Common myeloid progenitor, CD34-positive (primary cell): ENCODE measurements around the gene PPM1G.

ENCODE experiments used
- CTCF ChIA-PET: fragments of 350-600 bp; sonication (Branson Sonifier 250); formaldehyde crosslinking; loops from one replicate; lab custom pipeline; 2021; ENCODE audit warnings: antibody characterized with exemption; lab: Charles Lee
- POLR2A ChIA-PET: fragments of 350-600 bp; sonication (Branson Sonifier 250); formaldehyde crosslinking; loops from one replicate; lab custom pipeline; 2021; ENCODE audit warnings: antibody characterized with exemption; lab: Charles Lee
- DNase-seq, 3 donors: peaks; one replicate each; pipeline versions ENCODE4 v3.0.0 to v3.0.0-alpha.2; 2013
- H3K27ac ChIP-seq, 2 experiments: 1 replicate in 1 of 2; 2 replicates in 1 of 2; pipeline ENCODE4 v1.7.0; 2013; ENCODE audit warnings: inconsistent platforms in 2 of 2, low read length in 2 of 2, mild to moderate bottlenecking in 2 of 2, low read depth in 1 of 2, moderate library complexity in 1 of 2; ENCODE audit not compliant: severe bottlenecking in 2 of 2, insufficient read depth in 1 of 2, poor library complexity in 1 of 2
- H3K27me3 ChIP-seq, 5 experiments: replicated peaks in 2 of 5; 1 replicate in 3 of 5; 2 replicates in 2 of 5; pipeline versions ENCODE4 v1.6.1 to v1.7.0; 2013; ENCODE audit warnings: low read length in 4 of 5, mild to moderate bottlenecking in 2 of 5, moderate library complexity in 2 of 5, inconsistent platforms in 1 of 5; ENCODE audit not compliant: insufficient read depth in 5 of 5, control insufficient read depth in 4 of 5
- H3K36me3 ChIP-seq, 4 experiments: 1 replicate in 2 of 4; 2 replicates in 2 of 4; pipeline versions ENCODE4 v1.6.1 to v1.7.0; 2013; ENCODE audit warnings: low read length in 3 of 4, control low read depth in 1 of 4, mild to moderate bottlenecking in 1 of 4; ENCODE audit not compliant: control insufficient read depth in 4 of 4, insufficient read depth in 4 of 4
- H3K4me1 ChIP-seq, 4 experiments: 1 replicate in 3 of 4; 2 replicates in 1 of 4; pipeline versions ENCODE4 v1.6.1 to v1.7.1; 2013; ENCODE audit warnings: low read length in 3 of 4, mild to moderate bottlenecking in 3 of 4, control low read depth in 1 of 4, inconsistent platforms in 1 of 4, moderate library complexity in 1 of 4; ENCODE audit not compliant: control insufficient read depth in 4 of 4, insufficient read depth in 4 of 4; ENCODE audit errors: control extremely low read depth in 1 of 4
- H3K4me3 ChIP-seq, 7 experiments: 1 replicate in 4 of 7; 2 replicates in 3 of 7; pipeline versions ENCODE4 v1.5.1 to v1.7.0; 2013; ENCODE audit warnings: mild to moderate bottlenecking in 7 of 7, low read length in 6 of 7, moderate library complexity in 6 of 7, inconsistent platforms in 2 of 7, low read depth in 2 of 7, control low read depth in 1 of 7; ENCODE audit not compliant: insufficient read depth in 4 of 7, control insufficient read depth in 1 of 7; ENCODE audit errors: extremely low read depth in 1 of 7
- H3K9me3 ChIP-seq, 5 experiments: 1 replicate in 4 of 5; 2 replicates in 1 of 5; pipeline versions ENCODE4 v1.6.1 to v1.7.1; 2013; ENCODE audit warnings: low read length in 4 of 5, mild to moderate bottlenecking in 2 of 5, inconsistent platforms in 1 of 5, low read depth in 1 of 5, moderate library complexity in 1 of 5; ENCODE audit not compliant: control insufficient read depth in 4 of 5, insufficient read depth in 2 of 5; ENCODE audit errors: control extremely low read depth in 1 of 5
- WGBS: methylation state at CpG from one replicate; pipeline ENCODE4 v1.1.5; 2013; ENCODE audit not compliant: insufficient coverage; 5-methylcytosine and 5-hydroxymethylcytosine counted together

The PPM1G gene

GRCh38 chr2:27398962-27399361 lies 10.4 kb downstream of the PPM1G start:
- H3K4me3 ChIP-seq, result no peak overlapping the region
- ChIA-PET POLR2A (no interaction called here), CTCF (interaction anchor here (0.6 kb wide), 1 partner anchor 173 kb away, joined by 3 read pairs; no protein-coding TSS in a partner anchor)
- DNase-seq, result no peak
- H3K4me1 ChIP-seq, result no peaks in the 10 kb centered on the region
- WGBS, result 100% methylated on average over 1 of the region's 5 CpGs
- peaks cover 0 to 17% (median 3%) of the 10 kb centered on the region in 4 experiments for H3K36me3 ChIP-seq
- no peak overlapping the region for H3K27ac ChIP-seq
- H3K27me3 ChIP-seq, result no peaks in the 10 kb centered on the region
- no peaks in the 10 kb centered on the region for H3K9me3 ChIP-seq

GRCh38 chr2:27393225-27393624 lies 16.2 kb downstream of the PPM1G start:
- no peaks in the 10 kb centered on the region for H3K9me3 ChIP-seq
- H3K4me1 ChIP-seq, result no peaks in the 10 kb centered on the region
- no peak overlapping the region for H3K4me3 ChIP-seq
- over 99% methylated on average over 18 of the region's 33 CpGs for WGBS
- ChIA-PET CTCF (no interaction called here), POLR2A (interaction anchor here (0.6 kb wide), 1 partner anchor 648 kb away, joined by 4 read pairs; no protein-coding TSS in a partner anchor)
- H3K36me3 ChIP-seq, result peaks cover 0 to 12% (median 8%) of the 10 kb centered on the region in 4 experiments
- no peak for DNase-seq
- no peaks in the 10 kb centered on the region for H3K27me3 ChIP-seq
- H3K27ac ChIP-seq, result no peak overlapping the region

DNA sequence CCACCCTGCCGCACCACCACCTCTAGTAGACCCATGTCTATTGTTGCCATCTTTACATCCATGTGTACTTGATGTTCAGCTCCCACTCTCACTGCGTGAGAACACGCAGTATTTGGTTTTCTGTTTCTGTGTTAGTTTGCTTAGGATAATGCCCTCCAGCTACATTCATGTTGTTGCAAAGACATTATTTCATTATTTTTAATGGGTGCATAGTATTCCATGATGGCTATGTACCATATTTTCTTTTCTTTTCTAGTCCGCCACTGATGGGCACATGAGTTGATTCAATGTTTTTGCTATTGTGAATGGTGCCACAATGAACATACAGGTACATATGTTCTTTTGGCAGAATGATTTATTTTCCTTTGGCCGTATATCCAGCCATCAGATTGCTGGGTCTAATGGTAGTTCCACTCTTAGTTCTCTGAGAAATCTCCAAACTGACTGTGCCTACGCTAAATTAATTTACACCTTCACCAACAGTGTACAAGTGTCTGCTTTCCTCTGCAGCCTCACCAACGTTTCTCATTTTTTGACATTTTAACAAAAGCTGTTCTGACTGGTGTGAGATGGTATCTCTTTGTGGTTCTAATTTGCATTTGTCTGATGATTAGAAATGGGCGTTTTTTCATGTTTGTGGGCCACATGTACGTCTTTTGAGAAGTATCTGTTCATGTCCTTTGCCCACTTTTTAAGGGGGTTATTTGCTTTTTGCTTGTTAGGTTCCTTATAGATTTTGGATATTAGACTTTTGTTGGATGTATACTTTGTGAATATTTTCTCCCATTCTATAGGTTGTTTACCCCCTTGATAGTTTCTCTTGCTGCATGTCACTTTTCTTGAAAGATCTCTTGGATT lies 18.3 kb downstream of the PPM1G start:
- ChIA-PET CTCF (interaction anchor here (0.9 to 1.6 kb wide), 2 partner anchors 10 to 19 kb away, joined by 5 read pairs; no protein-coding TSS in a partner anchor), POLR2A (interaction anchor here (0.6 kb wide), 1 partner anchor 256 kb away, joined by 3 read pairs; the partner anchor contains the start of gene PREB)
- Histone ChIP-seq H3K27ac (no peak overlapping the region), H3K9me3 (no peaks in the 10 kb centered on the region), H3K27me3 (no peaks in the 10 kb centered on the region), H3K4me1 (no peaks in the 10 kb centered on the region), H3K36me3 (peaks cover 3 to 20% (median 12%) of the 10 kb centered on the region in 4 experiments), H3K4me3 (no peak overlapping the region)
- no peak for DNase-seq
- WGBS, result no CpG with 5 or more reads among the region's 9 CpGs

DNA sequence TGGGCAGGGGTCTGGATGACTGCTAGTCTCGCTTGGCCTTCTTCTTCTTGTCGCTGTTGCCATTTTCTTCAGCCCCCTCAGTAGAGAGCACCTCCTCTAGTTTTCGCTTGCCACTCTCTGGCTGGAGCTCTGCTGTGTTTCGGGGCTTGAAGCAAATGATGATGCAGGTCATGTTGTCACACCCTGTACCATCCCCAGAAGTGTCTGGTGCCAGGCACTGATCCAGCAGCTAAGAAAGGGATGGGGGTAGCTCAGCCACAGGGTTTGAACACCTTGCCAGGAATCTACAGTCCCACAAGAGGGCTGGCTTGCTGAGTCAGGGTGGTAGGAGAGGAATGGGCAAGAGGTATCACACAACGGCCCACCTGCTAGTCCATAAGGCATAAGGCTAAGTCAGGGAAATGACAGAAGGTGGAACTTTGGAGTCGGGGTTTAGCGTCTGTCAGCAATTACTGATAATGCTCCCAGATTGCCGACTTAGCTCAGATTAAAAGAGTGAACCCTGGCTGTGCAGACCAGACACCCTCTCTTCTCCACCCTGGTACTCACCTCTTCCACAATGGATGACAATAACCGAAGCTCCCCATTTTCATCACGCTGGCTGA lies 27.7 kb downstream of the PPM1G start:
- no peak for DNase-seq
- peak overlapping the region; percentile 81 to 92 for H3K27ac ChIP-seq
- no peaks in the 10 kb centered on the region for H3K9me3 ChIP-seq
- no peaks in the 10 kb centered on the region for H3K27me3 ChIP-seq
- ChIA-PET CTCF (interaction anchor here (2.0 kb wide), 1 partner anchor 46 kb away, joined by 6 read pairs; the partner anchor contains the start of gene NRBP1), POLR2A (no interaction called here)
- H3K36me3 ChIP-seq, result peaks cover 12 to 79% (median 44%) of the 10 kb centered on the region in 4 experiments
- WGBS, result 98% methylated on average over 8 of the region's 10 CpGs
- H3K4me1 ChIP-seq, result peaks cover 12 to 27% (median 18%) of the 10 kb centered on the region in 4 experiments
- H3K4me3 ChIP-seq, result no peak overlapping the region

GRCh38 chr2:27380626-27381545 lies 28.5 kb downstream of the PPM1G start, which contains the start of gene ZNF513:
ZNF513 (minus strand) TSS chr2:27380734; CDS start chr2:27380526, 208 bp downstream.
- H3K36me3 ChIP-seq, result peaks cover 12 to 81% (median 51%) of the 10 kb centered on the region in 4 experiments
- peaks cover 12 to 27% (median 18%) of the 10 kb centered on the region in 4 experiments for H3K4me1 ChIP-seq
- peak within 1 kb of the TSS; percentile 67 to 86 (median 81) for H3K4me3 ChIP-seq
- POLR2A ChIA-PET, result interaction anchor here (2.3 kb wide), 1 partner anchor 10 kb away, joined by 15 read pairs; the partner anchor contains the start of genes EIF2B4 and SNX17
- H3K9me3 ChIP-seq, result no peaks in the 10 kb centered on the region
- H3K27me3 ChIP-seq, result no peaks in the 10 kb centered on the region
- CTCF ChIA-PET, result interaction anchor here (1.6 to 2.0 kb wide), 2 partner anchors 10 to 47 kb away, joined by 6 read pairs; partner anchors contain the start of genes NRBP1 and SNX17
- H3K27ac ChIP-seq, result peak within 1 kb of the TSS; percentile 81 to 92
- 21% methylated on average over 52 of the region's 67 CpGs for WGBS
- DNase-seq, result peak; percentile 91 to 94 (median 92)
